HG03442 (cell line): Measurements from ENCODE around the gene USP51.
"Not testable (repeated sequence)": the region's sequence is repeated elsewhere in the genome, so short reads cannot be mapped to it uniquely, and the experiment has no call there.

Experiments used
- ATAC-seq: cut with Tn5 transposase; IDR thresholded peaks from one replicate; pipeline ENCODE4 v1.9.1; 2021; ENCODE audit warnings: mild to moderate bottlenecking, moderate library complexity; ENCODE audit not compliant: unreplicated experiment

Gene USP51

GRCh38 chrX:55489314-55490009, at the start of gene USP51:
Gene USP51 (minus strand): TSS chrX:55489848. CDS start chrX:55488939, 909 bp downstream.
- ATAC-seq = peak; percentile 44

- no peak for ATAC-seq
Observed at GRCh38 chrX:55524487-55524886, 34.8 kb upstream of the USP51 start.

GRCh38 chrX:55523356-55523755, 33.7 kb upstream of the USP51 start:
- no peak for ATAC-seq

- no peak for ATAC-seq
Observed at GRCh38 chrX:55522596-55523276, 33.1 kb upstream of the USP51 start.

- no peak for ATAC-seq
Observed at GRCh38 chrX:55521687-55522086, 32.0 kb upstream of the USP51 start.

GRCh38 chrX:55516794-55517481, 27.3 kb upstream of the USP51 start:
- not testable (repeated sequence) for ATAC-seq

GRCh38 chrX:55513045-55513737, 23.5 kb upstream of the USP51 start:
- ATAC-seq = not testable (repeated sequence)

- ATAC-seq = not testable (repeated sequence)
Observed at GRCh38 chrX:55508410-55509152, 18.9 kb upstream of the USP51 start.

- not testable (repeated sequence) for ATAC-seq
Observed at GRCh38 chrX:55507699-55508098, 18.1 kb upstream of the USP51 start.

GRCh38 chrX:55507010-55507409, 17.4 kb upstream of the USP51 start:
- not testable (repeated sequence) for ATAC-seq

GRCh38 chrX:55490974-55491373, 1.3 kb upstream of the USP51 start:
- no peak for ATAC-seq

GRCh38 chrX:55490121-55490520, 473 bp upstream of the USP51 start:
- ATAC-seq = no peak

GRCh38 chrX:55488593-55489313, 895 bp downstream of the USP51 start:
- ATAC-seq = peak; percentile 56

GRCh38 chrX:55488006-55488592, 1.5 kb downstream of the USP51 start:
- ATAC-seq = peak; percentile 10

GRCh38 chrX:55487143-55487542, 2.5 kb downstream of the USP51 start:
- no peak for ATAC-seq

GRCh38 chrX:55486736-55487135, 2.9 kb downstream of the USP51 start:
- no peak for ATAC-seq

- ATAC-seq = no peak
Observed at GRCh38 chrX:55484948-55485347, 4.7 kb downstream of the USP51 start.

- ATAC-seq = no peak
Observed at GRCh38 chrX:55480390-55481062, 9.1 kb downstream of the USP51 start.

GRCh38 chrX:55479956-55480355, 9.7 kb downstream of the USP51 start:
- not testable (repeated sequence) for ATAC-seq
